GM21447 (cell line): ENCODE measurements around the gene GALR1.

Source experiments
- ATAC-seq: cut with Tn5 transposase; IDR thresholded peaks from one replicate; pipeline ENCODE4 v1.9.1; 2021; ENCODE audit not compliant: unreplicated experiment

Gene GALR1

DNA sequence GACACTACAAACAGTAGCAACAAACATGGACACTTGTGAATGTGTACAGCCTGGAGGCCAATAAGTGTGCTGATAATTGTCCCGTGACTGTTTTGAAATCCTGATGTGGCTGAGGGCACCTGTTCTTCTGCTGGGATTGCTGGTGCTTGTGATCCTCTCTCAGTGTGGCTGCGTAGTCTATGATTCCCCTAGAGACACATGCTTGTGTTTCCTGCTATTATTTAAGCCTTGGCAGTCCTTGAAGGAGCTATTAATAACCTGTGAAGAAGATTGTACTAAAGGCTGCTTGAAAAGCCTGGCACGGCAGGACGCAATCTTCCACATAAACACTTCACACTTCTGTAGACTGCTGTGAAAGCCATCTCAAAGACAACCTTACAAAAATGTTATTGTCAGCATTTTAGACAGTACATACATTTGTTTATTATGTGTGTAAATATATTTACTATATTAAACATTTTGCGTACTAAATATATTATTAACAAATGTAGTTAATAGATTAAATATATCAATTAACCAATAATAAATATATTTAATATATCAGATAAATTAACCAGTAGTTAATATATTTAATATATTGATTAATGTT is 71.4 kb downstream of the GALR1 start:
- no peak for ATAC-seq

DNA sequence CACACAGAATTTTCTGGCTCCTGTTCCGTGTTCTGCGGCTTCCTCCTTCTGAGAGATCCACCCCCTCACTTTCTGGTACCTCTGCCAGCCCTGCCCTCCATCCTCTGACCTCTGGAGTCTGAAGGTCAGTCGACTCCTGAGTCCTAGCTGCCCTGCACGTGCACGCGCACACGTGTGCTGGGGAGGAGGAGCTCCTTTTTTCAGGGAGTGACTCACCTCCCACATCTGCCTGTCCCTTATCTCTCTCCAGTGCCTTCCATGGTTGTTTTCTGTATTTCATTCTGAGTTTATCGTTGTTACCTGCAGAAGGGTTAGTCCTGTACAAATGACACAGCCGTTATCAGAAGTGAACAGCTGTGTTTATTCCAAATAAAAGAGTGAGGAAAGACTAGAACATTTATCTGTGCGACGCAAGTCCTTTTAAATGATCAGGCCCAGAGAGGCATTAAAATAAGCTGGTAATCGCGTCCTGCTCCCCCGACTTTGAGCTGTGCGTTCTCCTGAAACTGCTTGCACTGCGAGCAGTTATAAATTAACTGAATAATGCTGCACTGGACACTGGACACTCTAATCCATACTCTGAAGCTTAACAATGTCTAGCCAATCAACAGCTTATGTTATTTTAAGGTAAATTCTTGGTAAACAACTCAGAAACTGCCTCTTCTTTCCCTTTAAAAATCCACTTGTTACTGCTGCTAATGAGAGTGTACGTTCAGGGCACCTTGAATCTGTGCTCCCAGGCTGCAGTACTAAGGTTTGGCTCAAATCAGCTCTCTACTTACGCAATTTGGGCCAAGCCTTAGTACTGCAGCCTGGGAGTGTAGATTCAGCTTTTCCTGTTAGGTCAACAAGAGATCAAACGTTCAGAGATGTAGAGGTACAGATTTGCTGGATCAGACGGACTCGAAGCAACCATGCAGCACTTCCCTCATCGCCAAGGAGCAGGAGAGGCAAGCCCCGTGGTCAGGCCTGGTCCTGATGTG is 72.5 kb downstream of the GALR1 start:
- ATAC-seq: no peak

DNA sequence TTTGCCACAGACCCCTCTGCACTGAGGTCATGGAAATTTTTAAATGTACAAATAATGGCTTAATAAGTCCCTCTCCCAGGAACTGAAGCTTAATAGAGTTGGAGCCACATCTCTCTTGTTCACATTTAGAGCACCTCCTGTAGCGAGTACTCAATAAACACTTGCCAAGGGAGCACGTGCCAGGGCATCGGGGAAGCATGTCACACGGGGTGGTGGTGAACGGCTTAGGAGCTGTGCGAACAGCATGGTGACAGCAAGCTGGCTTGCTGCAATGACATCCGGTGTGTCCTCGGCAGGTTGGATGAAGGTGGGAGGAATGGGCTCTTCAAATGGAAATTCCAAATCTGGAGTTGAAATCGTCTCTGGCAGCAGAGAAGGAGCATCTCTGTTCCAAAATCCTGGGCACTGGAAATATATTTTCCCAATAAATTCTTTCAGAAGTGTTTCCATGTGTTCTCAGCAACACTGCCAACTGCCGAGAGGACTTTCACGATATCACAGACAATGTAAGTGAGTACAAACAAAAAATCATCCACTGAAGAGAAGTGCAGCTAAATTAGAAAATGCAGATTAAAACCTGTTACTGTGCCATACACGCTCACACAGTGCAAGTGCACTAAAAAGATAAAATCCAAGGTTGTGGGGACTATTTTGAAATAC is 74.1 kb downstream of the GALR1 start:
- no peak for ATAC-seq
